Fibroblast of skin of back (primary cell): Measurements from ENCODE around the gene ETV6.

Experiments used
- DNase-seq: peaks from one replicate; pipeline ENCODE4 v3.0.0-alpha.2; 2013

The ETV6 gene

DNA sequence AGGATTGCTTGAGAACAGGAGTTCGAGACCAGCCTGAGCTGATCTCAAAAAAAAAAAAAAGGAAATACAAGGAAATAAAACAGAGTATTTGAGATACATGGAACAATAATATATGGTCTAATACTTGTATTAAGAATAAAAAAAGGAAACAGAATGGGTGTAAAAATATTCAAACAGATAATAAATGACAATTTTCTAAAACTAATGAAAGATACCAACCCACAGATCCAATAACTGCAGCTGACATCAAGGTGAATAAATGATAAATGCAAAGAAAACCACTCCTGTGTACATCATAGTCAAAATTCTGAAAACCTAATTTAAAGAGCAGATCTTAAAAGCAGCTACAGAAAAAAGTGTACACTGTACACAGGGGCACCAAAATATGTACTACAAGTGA lies 4.1 kb upstream of the ETV6 start:
- no peak for DNase-seq

DNA sequence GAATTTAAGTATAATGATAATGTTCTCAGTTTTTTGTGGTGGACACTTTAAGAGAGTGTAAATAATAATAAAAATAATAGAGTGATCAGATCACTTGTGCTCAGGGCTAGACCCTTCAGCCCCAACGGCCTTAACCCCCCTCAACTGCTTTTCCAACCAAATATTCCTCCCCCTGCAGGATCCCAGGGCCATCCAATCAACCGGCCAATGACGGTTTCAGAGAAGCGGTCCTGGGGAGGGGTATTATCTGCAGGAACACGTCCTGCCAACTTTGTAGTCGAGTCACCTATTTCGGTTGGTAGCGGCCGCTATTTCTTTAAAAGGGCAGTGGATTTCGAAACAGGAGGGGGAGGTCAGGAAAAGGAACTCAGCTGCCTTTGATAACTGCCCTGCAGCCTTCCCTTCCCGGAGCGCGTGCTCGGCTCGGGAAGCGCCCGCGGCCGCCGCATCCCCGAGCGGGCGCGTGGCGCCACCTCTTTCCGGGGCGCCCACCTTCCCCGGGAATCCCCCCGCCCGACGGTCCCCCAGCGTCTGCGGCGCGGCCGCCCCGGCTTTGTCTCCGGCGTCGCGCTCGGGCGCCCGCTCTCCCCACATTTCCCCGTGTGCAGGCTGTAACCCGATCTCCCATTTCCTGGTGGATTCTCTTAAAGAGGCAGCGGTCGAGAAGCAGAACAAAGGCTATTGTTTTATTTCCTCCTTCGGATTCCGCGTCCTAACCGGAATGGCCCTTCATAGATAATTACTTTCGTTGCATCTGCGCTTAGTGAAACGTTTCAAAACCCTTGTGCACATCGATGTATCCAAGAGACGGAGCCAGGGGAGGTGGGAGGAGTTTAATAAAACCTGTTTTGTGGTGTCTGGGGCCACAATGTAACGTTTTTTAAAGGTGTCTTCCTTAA lies 711 bp upstream of the ETV6 start:
- peak; percentile 88 for DNase-seq

DNA sequence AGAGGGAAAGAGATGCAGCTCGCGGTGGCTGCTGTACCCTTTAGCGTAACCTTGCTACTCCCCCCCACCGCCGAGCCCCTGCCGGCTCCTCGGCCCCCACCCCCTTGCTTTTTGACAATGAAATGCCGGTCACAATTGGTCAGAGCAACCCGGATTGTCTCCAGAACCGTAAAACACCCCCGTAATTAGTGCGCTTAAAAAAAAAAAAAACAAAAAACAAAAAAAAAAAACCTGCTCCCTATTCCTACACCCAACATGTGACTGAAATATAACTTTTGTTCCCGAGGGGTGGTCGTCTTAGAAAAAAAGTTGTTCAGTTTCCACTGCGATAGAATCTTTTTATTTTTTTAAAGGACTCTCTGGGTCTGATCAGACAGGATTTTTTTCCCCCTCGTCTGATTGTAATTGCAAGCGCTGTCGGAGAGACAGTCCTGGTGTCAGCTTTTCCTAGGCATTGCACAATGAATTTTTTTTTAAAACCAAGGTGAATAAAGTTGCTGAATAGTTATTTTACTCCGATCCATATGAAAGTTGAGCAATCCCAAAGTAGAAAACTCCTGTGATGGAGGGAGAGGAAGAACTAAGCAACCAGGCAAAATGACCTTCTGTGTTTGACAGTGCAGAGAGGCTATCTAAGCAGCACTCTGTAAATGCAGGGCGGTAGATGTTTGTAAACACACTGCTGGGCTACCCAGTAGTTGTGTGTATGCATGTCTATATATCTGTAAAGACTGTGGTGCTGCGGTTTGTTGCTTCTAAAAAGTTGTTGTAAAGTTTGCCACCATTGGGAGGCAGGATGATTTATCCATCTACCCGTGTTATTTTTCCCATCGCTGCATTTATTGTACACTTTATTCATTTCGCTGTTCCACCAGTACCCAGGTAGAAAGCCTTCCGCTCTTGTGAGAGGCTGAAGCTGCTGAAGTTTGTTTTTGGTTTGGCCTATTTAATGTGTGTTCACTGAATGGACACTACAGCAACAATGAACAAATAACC lies 1.1 kb downstream of the ETV6 start:
- DNase-seq = peak; percentile 53

DNA sequence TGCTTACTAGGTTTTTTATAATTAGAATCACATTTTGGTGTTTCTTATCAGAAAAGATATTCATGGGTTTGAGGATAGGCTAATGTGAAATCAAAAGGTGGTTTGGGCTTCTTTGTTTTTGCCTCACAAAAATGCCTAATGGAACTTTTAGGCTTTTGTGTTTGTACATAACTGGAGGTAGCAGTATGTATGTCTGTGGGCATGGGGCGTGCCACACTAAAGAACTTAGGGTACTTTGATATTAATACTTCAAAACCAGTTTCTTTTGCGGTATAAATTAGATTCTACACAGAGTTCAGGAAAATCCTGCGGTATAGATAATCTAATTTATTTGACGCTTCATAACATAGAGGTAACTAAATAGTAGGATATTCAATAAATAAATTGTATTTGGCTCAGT lies 1.9 kb downstream of the ETV6 start:
- DNase-seq = no peak

DNA sequence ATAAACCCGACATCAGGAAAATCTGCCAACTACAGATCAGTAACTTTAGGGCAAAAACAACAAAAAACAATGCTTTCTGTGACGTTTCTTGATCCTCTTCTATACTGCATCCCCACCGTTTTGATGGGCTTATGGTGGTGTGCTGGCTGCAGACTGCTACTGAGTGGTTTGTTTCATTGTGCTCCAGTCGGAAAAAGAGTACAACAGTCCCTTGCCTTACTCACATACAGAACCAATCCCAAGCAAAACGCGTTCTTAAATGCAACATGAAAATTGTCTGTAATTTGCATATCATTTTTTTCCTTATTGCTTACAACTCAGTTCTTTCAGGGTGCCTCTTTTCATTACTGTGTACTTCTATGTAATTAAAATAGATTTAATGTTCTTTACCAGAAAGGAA lies 2.3 kb downstream of the ETV6 start:
- peak; percentile 18 for DNase-seq

DNA sequence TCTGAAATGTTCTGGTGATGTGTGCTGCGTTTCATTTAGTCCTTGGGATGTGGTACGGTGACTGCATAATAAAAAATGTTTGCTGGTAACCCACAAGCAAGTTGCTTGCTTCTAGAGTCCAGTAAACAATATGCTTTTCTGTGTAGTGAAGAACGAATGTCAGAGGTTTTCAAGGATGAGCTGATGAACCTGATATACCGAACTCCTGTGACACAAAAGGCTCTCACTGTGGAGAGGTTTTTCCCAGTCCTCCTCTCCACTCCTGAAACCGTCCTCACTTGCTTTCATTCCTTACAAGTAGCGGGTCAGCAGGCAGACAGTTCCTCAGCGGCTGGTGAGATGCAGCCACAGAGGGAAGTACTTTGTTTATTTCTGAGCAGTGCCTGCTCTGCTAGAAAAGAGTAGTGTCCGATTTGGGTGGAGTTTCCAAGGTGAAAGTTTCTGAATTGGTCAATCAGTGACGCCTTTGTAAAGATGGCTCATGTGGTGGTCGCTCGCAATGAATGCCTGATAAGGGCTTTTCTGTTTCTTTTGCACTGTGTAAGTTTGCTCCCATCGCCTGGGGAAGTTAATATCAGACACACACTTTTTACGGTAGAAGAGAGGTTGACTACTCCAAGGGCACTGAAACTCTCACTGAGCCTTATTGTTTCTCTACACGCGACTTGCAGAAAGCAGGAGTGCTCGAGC lies 3.0 kb downstream of the ETV6 start:
- peak; percentile 64 for DNase-seq

DNA sequence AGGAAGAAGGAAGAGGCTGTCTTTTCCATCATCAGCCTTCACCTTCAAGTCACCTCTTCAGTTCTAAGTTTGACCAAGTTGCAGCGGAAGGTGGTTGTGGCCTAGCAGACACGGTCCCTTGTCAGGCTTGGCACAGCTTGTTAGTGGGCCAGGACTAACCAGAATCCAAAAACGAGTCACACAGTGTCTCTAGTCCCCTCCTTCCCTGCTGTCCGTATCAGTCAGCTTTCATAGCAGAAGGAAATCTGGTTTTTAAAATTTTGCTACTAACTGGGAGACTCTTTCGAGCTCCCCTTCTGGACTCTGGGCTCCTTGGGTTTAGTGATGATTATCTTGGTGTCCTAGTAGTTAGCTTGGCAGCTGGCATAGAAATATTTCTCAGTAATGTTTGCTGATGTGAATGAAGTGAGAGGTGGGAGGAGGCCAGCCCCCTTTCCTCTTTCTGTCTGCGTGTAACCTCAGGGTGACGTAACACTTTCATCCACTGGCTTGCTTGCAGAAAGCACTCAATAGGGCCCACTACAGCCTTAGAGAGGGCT lies 3.8 kb downstream of the ETV6 start:
- DNase-seq = peak; percentile 19

DNA sequence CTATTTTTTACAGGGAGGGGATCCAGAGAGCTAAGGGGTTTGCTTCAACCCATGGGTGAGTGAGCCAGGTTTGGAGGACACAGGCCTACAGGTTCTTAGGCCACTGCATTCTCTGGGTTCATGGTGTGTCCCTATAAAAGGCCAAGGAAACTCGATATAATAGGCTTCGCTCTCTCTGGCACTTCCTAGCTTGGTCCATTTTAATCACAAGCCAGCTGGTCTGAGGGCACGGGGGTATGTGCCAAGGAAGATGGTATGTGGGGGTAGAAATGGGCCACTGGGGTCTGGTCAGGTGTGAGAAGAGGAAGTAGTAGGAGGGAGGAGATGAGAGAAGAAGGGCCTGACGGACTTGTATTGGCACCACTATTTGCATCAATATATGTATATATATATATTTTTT lies 4.9 kb downstream of the ETV6 start:
- DNase-seq = no peak

DNA sequence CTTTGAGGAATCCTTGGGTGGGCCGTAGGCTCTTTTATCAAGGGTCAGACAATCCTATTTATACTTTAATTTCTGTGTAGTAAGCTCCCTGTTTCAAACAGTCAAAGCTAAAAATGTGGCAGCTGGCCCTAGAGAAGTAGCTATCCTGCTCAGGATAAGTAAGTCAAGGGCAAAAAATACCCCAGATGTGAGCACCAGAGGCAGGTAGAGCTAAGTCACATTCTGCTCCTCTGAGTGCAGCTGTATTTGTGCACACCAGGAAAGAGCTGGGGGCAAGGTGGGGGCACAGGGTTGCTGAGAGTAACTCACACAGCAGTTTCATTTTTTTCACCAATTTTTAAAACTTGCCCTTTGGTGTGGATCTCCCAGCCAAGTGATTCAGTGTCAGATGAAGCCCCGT lies 5.3 kb downstream of the ETV6 start:
- no peak for DNase-seq

DNA sequence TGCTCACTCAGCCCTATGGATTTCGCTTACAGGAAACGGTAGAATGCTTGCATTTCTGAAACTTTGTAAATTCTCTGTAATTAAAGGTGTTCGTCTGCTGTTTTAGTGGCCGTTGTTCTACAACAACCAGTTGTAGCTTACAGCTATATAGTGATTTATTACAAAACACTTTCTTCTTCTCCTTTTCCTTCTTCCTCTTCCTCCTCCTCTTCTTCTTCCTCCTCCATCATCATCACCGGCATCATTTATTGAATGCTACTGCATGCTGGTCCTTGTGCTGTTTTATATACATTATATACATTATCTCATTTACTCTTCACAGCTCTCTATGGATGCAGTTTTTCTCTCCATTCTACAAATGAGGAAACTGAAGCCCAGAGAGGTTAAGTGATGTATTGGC lies 6.4 kb downstream of the ETV6 start:
- DNase-seq = no peak

DNA sequence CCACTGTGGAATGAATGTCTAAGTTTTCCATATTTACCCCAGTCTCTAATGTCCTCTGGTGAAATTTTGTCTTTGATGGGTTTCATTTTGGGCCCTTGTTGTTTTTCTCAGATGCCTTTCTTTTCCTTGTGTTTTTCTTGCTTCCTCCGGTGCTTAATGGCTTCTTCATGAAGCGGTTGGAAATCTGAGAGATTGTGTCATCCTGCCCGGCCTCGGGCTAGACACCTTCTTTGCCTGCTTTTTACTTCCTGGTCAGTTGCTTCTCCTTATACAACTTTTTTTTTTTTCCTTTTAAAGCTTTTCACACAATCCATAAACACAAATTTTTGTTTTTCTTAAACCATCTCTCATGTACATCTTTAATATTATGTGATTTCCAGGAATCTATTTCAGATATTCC lies 7.1 kb downstream of the ETV6 start:
- DNase-seq = no peak

DNA sequence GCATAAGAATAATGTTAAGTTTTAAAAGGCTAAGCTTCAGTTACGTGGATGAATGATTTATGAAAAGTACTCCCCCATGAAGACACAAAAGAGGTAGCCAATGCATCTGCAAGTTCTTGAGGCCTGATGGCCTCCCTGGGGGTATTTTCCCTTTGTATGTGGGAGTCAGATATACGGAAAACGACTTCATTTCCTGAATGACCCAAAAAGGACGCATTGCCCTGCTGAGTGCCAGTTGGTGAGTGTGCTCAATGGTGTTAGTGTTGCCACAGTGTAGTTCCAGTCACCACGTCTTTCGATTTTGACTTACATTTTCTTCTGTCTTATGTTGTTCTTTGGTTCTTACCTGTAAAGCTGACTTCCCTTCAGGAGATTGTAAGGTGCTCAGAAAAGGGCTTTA lies 8.0 kb downstream of the ETV6 start:
- DNase-seq = peak; percentile 39

DNA sequence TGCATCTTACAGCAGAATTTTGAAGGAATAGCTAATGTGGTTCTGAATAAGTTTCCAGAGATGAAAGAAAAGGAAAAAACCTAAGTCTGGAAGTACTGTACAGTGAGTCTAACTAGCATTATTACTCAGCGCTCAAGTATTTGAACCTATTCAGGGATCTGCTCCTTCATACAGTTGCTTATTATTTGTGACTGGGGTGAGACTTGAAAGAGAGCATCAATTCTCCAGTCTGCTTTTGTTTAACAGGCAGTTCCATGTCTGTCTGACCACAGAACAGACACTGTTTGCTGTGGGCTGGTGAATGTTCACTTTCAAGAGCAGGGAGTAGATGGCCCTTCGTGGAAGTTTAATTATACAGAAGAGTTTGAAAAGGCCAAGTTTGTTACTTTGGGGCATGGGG lies 9.3 kb downstream of the ETV6 start:
- DNase-seq = peak; percentile 83

DNA sequence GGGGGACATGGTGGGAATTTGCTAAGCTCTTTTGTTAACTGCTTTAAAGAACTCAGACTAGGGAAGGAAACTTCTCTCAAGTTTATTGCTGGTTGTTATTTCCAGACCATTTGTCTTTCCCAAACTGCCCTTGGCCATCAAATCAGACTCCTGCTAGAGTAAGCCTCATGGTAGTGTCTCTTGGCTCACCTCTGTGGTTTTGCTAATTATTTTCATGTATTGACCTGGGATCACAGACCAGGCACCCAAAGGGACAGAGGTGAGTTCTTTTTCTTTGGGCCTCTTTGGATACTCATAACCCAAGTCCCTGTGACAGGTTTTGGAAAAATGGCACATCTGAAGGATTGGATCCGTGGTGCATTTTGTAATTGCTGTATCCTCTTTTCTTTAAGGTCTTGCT lies 11.2 kb downstream of the ETV6 start:
- no peak for DNase-seq

DNA sequence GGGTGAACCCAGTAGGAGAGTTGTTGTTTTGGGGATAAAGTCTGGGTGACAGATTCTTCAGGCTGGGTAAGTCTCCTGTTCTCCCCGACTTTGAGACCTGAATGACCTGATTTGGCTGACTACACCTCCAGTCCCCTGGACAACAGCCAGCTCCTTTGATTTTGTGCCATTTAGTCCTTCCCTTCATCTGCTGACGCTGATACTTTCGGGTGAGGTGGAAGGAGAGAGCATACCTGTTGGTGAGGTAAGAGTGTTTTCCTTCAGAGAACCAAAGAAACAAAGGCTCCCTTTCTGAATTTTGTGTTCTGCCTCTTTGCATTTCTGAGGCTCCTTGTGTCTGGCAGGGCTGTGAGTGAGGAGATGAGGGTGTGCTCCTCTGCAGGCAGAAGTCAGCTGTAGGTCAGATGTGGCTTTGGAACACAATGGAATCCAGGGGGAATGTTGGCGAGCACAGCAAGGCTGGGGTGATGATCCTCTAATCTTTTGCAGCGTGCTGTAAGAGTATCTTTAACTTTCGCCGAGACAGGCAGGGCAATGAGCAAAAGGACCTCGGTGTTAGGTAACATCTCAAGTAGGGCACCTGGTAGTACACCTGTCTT lies 12.1 kb downstream of the ETV6 start:
- DNase-seq = no peak

DNA sequence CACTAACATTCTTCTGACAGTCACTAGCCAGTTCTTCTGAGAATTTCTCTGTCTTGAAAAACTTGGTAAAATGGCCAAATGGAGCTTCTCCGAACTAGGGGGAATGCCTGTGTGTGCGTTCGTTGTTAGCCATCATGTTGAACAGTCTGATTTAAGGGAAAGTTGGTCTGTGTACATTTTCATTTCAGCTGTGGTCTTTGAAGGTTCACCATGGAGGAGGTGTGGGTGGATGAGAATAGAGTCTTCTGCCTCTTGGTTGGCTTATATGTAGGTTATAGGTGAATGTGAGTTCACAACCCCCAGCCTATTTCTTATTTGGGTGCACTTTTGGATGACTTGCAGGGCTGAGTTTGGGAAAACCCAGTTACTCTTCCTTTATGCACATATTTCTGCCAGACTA lies 12.9 kb downstream of the ETV6 start:
- DNase-seq = no peak

DNA sequence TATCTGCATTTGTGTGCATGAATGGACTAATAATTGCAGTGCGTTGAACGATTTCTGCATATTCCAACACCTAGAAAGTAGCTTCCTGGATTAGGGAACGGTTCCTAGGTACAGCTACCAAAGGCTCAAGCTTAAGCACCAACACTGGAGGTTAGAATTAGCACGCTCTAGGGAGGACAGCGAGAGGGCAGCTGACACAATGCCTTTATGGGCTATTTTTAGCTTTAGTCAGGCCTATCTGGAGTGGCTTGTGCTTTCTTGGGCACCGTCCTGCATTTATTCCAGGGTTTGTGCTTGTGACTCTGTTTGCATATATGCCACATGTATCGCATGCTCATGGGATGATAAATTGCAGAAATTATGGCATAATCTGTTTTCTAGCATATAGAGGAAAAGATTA lies 13.7 kb downstream of the ETV6 start:
- DNase-seq = no peak

DNA sequence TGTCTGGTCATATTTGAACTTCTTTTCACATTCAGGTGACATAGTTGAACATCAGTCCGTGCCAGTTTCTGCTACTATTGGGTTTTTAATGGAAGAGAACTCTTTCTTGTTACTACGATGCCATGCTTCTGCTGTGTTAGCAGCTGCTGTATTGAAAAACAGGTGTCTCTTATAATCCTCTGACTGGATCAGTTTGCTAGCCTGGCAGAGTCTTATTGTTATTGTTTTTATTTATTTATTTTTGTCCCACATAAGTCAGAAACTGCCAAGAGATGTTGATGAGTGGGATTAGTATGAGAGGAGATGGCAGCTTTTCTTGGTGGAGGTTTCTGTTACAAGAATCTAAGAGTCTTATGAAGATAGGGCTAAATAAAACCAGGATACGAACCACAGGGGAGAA lies 14.6 kb downstream of the ETV6 start:
- no peak for DNase-seq

DNA sequence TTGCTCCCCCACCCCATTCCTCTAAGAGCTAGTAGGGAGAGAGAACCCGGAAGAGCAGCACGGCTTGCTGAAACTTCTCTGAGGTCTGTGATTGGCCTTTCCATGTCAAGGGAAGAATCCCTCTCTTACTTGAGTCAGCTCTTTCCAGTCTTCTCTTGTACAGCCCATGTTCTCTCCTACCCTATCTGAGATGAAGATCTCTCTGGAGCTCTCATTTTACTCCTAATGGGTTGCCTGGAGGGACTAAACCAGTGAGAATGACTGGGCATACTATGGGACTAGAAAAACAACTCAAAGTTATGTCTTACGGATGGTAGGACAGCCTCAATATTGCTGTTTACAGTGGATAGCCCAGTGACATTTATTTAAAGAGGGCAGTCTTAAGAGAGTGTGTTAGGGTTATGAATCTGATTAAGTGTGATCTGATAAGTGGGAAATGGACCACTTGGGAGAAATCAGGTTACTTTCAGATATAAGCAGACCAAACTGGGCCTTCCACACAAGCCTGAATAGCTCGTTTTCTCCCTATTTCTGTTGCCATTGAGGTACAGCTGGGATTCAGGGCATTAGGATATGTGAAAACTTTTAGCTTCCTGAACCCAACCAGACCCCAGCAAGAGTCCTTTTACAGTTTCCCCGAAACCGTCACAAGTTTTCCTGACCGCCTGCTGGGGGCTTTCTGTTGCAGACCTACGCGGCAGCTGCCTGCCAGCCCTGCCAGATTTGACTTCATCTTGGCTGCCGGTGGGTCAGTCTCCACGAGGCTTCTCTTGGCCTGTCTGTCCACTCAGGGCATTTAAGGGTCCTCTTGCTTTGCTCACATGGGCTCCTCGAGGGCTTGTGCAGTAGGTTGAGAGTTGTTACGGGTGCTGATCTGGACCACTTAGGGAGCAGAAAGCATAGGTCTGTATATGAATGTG lies 16.9 kb downstream of the ETV6 start:
- DNase-seq = no peak

DNA sequence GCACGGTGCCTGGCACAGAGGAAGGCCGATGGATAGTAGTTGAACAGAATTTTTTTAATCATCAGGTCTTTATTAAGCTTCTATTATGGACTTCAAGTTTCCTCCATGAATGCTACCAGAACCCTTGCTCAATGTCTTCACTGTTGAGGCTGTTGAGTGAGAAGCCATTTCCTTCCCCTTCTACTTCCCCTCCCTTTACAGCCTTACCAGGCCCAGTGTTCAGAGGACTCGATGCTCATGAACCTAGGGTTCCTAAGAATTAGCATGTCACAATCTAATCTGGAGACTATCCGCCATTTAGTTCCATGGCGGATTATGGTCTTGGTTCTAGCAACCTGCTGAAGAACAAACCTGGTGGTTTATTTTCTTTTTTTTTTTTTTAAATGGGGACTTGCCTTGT lies 17.7 kb downstream of the ETV6 start:
- DNase-seq = no peak

DNA sequence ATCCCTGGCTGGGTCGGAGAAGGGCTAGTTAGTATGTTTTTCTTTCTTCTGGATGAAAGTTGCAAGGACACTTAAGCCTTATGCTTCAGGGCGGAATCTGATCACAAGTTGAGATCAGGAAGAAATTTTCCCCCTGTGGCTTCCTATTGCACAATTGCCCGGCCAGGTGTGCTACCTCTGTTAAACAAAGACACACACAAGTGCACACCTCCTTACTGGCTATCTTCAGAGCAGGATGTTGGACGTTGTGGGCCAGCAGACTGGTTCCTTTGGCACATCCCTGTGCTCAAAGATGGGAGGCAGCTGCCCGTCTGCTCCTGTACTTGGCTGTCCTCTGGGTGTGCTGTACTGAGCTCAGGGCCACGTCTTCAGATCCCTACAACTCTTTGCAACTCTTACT lies 19.1 kb downstream of the ETV6 start:
- DNase-seq = no peak
